ENCODE data around the gene BICDL2. TPM values are rescaled to one million over a fixed set of nuclear protein-coding genes. Genes with fewer than 3 reads are reported as not detected.

The BICDL2 gene
- total RNA-seq, 4 donors from 2014 or later, result 58.4 to 77.6 (median 69.3) TPM

GRCh38 chr16:3051009-3051408, 14.3 kb upstream of the BICDL2 start:
- Histone ChIP-seq H3K9me3 (no peaks in the 10 kb centered on the region), H3K4me1 (peaks cover 14% of the 10 kb centered on the region), H3K4me3 (no peak overlapping the region), H3K27me3 (peaks cover 43% of the 10 kb centered on the region), H3K27ac (no peak overlapping the region), H3K36me3 (no peaks in the 10 kb centered on the region)
- 39% methylated on average over 4 of the region's 4 CpGs for WGBS
- no peak for DNase-seq (ENCODE audit: low spot score in 2 of 2)
- TF ChIP-seq EP300 (IDR thresholded peaks at IDR 0.05), result no peak
- no peak for TF ChIP-seq POLR2AphosphoS5 (IDR thresholded peaks at IDR 0.05)
- TF ChIP-seq CTCF (IDR thresholded peaks at IDR 0.05), result no peak
- no peak for TF ChIP-seq POLR2A (IDR thresholded peaks at IDR 0.05)

GRCh38 chr16:3050487-3050886, 13.7 kb upstream of the BICDL2 start:
- TF ChIP-seq CTCF (IDR thresholded peaks at IDR 0.05), result no peak
- TF ChIP-seq EP300 (IDR thresholded peaks at IDR 0.05), result no peak
- TF ChIP-seq POLR2AphosphoS5 (IDR thresholded peaks at IDR 0.05), result no peak
- no peak for TF ChIP-seq POLR2A (IDR thresholded peaks at IDR 0.05)
- Histone ChIP-seq H3K36me3 (no peaks in the 10 kb centered on the region), H3K4me3 (no peak overlapping the region), H3K27me3 (peaks cover 48% of the 10 kb centered on the region), H3K27ac (no peak overlapping the region), H3K4me1 (peaks cover 20% of the 10 kb centered on the region), H3K9me3 (no peaks in the 10 kb centered on the region)
- WGBS, result 76% methylated on average over 5 of the region's 5 CpGs
- no peak for DNase-seq (ENCODE audit: low spot score in 2 of 2)

DNA sequence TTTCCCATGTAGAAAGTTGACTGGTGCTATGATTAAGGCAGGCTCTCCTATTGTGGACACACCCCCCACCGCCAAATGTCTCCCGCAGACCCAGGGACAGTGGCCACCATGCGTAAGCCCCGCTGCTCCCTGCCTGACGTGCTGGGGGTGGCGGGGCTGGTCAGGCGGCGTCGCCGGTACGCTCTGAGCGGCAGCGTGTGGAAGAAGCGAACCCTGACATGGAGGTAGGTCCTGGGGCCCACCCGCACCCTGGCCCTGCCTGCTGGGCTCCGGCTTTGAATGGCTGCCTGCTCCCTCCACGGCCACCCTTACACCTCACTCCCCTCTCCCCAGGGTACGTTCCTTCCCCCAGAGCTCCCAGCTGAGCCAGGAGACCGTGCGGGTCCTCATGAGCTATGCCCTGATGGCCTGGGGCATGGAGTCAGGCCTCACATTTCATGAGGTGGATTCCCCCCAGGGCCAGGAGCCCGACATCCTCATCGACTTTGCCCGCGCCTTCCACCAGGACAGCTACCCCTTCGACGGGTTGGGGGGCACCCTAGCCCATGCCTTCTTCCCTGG, 13.3 kb upstream of the BICDL2 start:
- WGBS, result 68% methylated on average over 8 of the region's 26 CpGs
- Histone ChIP-seq H3K9me3 (no peaks in the 10 kb centered on the region), H3K4me1 (peaks cover 24% of the 10 kb centered on the region), H3K27ac (no peak overlapping the region), H3K36me3 (no peaks in the 10 kb centered on the region), H3K4me3 (no peak overlapping the region), H3K27me3 (peaks cover 53% of the 10 kb centered on the region)
- DNase-seq (ENCODE audit: low spot score in 2 of 2), result no peak
- TF ChIP-seq POLR2AphosphoS5 (IDR thresholded peaks at IDR 0.05) (no peak), EP300 (IDR thresholded peaks at IDR 0.05) (no peak), CTCF (IDR thresholded peaks at IDR 0.05) (no peak), POLR2A (IDR thresholded peaks at IDR 0.05) (no peak)

DNA sequence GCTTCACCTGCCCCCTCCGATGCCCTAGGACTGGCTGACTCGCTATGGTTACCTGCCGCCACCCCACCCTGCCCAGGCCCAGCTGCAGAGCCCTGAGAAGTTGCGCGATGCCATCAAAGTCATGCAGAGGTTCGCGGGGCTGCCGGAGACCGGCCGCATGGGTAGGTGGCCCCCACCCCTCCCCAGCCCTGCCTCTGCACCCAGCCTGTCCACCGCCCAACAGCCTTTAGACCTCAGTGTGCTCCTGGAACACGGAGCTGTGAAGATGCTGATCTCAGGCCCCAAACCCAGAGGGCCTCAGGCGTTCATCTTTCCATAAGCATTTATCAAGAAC, 10.6 kb upstream of the BICDL2 start:
- Histone ChIP-seq H3K4me1 (peaks cover 25% of the 10 kb centered on the region), H3K36me3 (no peaks in the 10 kb centered on the region), H3K4me3 (no peak overlapping the region), H3K27me3 (peaks cover 74% of the 10 kb centered on the region), H3K9me3 (no peaks in the 10 kb centered on the region), H3K27ac (no peak overlapping the region)
- 25% methylated on average over 11 of the region's 13 CpGs for WGBS
- TF ChIP-seq POLR2AphosphoS5 (IDR thresholded peaks at IDR 0.05) (no peak), POLR2A (IDR thresholded peaks at IDR 0.05) (no peak), EP300 (IDR thresholded peaks at IDR 0.05) (no peak), CTCF (IDR thresholded peaks at IDR 0.05) (no peak)
- DNase-seq (ENCODE audit: low spot score in 2 of 2), result no peak

DNA sequence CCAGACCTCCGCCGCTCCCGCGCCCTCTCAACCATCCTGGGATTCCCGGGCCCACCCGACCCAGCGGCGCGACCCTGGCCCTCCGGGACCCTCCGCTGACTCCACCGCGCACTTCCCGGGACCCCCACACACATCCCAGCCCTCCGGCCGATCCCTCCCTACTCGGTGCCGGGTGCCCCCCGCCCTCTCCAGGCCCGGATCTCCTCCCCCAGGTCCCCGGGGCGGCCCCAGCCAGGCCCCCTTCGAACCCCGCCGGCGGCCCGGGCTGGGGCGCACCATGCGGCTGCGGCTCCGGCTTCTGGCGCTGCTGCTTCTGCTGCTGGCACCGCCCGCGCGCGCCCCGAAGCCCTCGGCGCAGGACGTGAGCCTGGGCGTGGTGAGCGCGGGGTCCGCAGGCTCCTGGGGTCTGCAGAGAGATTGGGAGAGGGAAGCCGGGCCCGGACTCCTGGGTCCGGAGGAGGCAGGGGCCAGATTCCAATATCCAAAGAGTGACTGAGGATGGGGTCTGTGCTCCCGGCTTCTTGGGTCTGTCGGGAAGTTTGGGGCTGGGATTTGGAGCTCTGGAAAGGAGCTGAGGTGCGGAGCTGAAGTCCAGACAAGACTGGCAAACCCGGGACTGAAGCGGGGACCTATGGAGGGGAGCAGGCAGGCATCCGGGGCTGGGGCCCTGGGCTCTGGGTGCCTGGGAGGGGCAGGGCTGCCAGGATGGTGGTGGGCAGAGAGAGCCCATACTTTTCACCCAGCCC, 10.1 kb upstream of the BICDL2 start:
- Histone ChIP-seq H3K27ac (no peak overlapping the region), H3K27me3 (peaks cover 74% of the 10 kb centered on the region), H3K36me3 (no peaks in the 10 kb centered on the region), H3K9me3 (no peaks in the 10 kb centered on the region), H3K4me1 (peaks cover 25% of the 10 kb centered on the region), H3K4me3 (peak overlapping the region; percentile 60)
- TF ChIP-seq POLR2A (IDR thresholded peaks at IDR 0.05), result no peak
- no peak for TF ChIP-seq POLR2AphosphoS5 (IDR thresholded peaks at IDR 0.05)
- no peak for TF ChIP-seq CTCF (IDR thresholded peaks at IDR 0.05)
- WGBS, result 0% methylated on average over 20 of the region's 54 CpGs
- DNase-seq (ENCODE audit: low spot score in 2 of 2), result no peak

Data from suprapubic skin (tissue), 4 donors.